ENCODE data around the gene FREM1. TPM values are rescaled to one million over a fixed set of nuclear protein-coding genes. Genes with fewer than 3 reads are reported as not detected.

The FREM1 gene
- total RNA-seq, 1 donor from 2014 or later, result not detected

GRCh38 chr9:14868772-14869583 lies 41.2 kb downstream of the FREM1 start:
- Histone ChIP-seq H3K27me3 (ENCODE audit: control insufficient read depth, insufficient read depth, low read length) (no peaks in the 10 kb centered on the region), H3K36me3 (ENCODE audit: control insufficient read depth, insufficient read depth, low read length) (no peaks in the 10 kb centered on the region), H3K4me3 (ENCODE audit: low read depth, low read length) (no peak overlapping the region)
- DNase-seq (ENCODE audit: low read depth) (no peak), FAIRE-seq (no peak)
- no peak for TF ChIP-seq CTCF (IDR thresholded peaks at IDR 0.05; ENCODE audit: insufficient read depth, low read length, severe bottlenecking)

- Histone ChIP-seq H3K36me3 (ENCODE audit: control insufficient read depth, insufficient read depth, low read length) (no peaks in the 10 kb centered on the region), H3K4me3 (ENCODE audit: low read depth, low read length) (no peak overlapping the region), H3K27me3 (ENCODE audit: control insufficient read depth, insufficient read depth, low read length) (no peaks in the 10 kb centered on the region)
- FAIRE-seq (no peak), DNase-seq (ENCODE audit: low read depth) (no peak)
- TF ChIP-seq CTCF (IDR thresholded peaks at IDR 0.05; ENCODE audit: insufficient read depth, low read length, severe bottlenecking), result no peak
These were observed 41.8 kb downstream of the FREM1 start for GRCh38 chr9:14868418-14868771.

GRCh38 chr9:14866200-14866749 lies 44.0 kb downstream of the FREM1 start:
- no peak for FAIRE-seq
- Histone ChIP-seq H3K27me3 (ENCODE audit: control insufficient read depth, insufficient read depth, low read length) (no peaks in the 10 kb centered on the region), H3K36me3 (ENCODE audit: control insufficient read depth, insufficient read depth, low read length) (no peaks in the 10 kb centered on the region), H3K4me3 (ENCODE audit: low read depth, low read length) (no peak overlapping the region)
- DNase-seq (ENCODE audit: low read depth), result no peak
- TF ChIP-seq CTCF (IDR thresholded peaks at IDR 0.05; ENCODE audit: insufficient read depth, low read length, severe bottlenecking), result no peak

GRCh38 chr9:14864309-14864708 lies 45.9 kb downstream of the FREM1 start:
- Histone ChIP-seq H3K27me3 (ENCODE audit: control insufficient read depth, insufficient read depth, low read length) (no peaks in the 10 kb centered on the region), H3K4me3 (ENCODE audit: low read depth, low read length) (no peak overlapping the region), H3K36me3 (ENCODE audit: control insufficient read depth, insufficient read depth, low read length) (no peaks in the 10 kb centered on the region)
- FAIRE-seq (no peak), DNase-seq (ENCODE audit: low read depth) (no peak)
- TF ChIP-seq CTCF (IDR thresholded peaks at IDR 0.05; ENCODE audit: insufficient read depth, low read length, severe bottlenecking), result no peak

GRCh38 chr9:14863402-14863801 lies 46.8 kb downstream of the FREM1 start:
- Histone ChIP-seq H3K4me3 (ENCODE audit: low read depth, low read length) (no peak overlapping the region), H3K36me3 (ENCODE audit: control insufficient read depth, insufficient read depth, low read length) (no peaks in the 10 kb centered on the region), H3K27me3 (ENCODE audit: control insufficient read depth, insufficient read depth, low read length) (no peaks in the 10 kb centered on the region)
- no peak for FAIRE-seq
- DNase-seq (ENCODE audit: low read depth), result no peak
- no peak for TF ChIP-seq CTCF (IDR thresholded peaks at IDR 0.05; ENCODE audit: insufficient read depth, low read length, severe bottlenecking)
